Skin of body (tissue), 2 donors: ENCODE measurements around the gene TPM2. TPM values are rescaled to one million over a fixed set of nuclear protein-coding genes. Genes with fewer than 3 reads are reported as not detected.
A peak's percentile ranks its signal among the peaks of the same experiment; 100 is the strongest.

ENCODE experiments used
- DNase-seq: peaks from one replicate; lab custom pipeline; 2025; lab: John Stamatoyannopoulos, UW
- total RNA-seq: library from RNA; depleted of rRNA; stranded (reverse); fragments of >200 nt; gene quantifications from one replicate; pipeline ENCODE4 v1.2.3, GENCODE V29; 2014

TPM2 gene
- total RNA-seq, 1 donor from 2014 or later = 517 TPM

DNA sequence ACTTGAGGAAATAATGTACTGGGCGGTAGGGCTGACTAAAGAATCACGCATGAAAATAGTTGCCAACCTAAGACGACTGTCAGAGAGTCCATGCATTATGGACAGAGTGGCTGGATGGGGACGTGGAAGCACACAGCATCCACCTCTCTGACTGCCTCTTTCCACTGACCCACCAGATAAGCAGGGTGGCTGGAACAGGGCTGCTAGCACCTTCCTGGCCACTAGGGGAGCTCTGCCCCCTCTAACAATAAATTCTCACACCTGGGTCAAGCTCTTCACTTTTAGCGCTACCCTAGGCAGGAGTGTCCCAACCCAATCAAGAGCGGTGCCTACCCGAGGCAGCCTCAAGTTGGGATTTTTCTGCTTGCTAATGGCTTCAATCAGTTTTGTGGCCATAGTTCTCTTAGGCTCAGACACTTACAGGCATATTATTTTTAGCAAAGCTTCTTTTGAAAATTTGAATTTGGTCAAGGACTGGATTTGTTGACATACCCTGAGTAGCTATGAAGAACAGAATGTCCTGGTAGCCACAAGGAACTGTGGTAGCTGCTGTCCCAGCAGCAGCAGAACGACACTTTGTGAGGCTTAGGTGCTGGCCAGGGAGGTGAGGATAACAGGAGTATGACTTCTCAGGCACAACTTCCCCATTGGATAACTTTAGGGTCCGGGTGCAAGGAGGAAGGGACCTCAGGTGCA lies 6.9 kb upstream of the TPM2 start:
- DNase-seq = peak; percentile 5

- DNase-seq = no peak
These were observed 6.2 kb upstream of the TPM2 start for GRCh38 chr9:35695943-35696401.

GRCh38 chr9:35691757-35692301 lies 2.1 kb upstream of the TPM2 start:
- DNase-seq = no peak

- DNase-seq = no peak
These were observed 1.6 kb upstream of the TPM2 start for GRCh38 chr9:35691334-35691650.

DNA sequence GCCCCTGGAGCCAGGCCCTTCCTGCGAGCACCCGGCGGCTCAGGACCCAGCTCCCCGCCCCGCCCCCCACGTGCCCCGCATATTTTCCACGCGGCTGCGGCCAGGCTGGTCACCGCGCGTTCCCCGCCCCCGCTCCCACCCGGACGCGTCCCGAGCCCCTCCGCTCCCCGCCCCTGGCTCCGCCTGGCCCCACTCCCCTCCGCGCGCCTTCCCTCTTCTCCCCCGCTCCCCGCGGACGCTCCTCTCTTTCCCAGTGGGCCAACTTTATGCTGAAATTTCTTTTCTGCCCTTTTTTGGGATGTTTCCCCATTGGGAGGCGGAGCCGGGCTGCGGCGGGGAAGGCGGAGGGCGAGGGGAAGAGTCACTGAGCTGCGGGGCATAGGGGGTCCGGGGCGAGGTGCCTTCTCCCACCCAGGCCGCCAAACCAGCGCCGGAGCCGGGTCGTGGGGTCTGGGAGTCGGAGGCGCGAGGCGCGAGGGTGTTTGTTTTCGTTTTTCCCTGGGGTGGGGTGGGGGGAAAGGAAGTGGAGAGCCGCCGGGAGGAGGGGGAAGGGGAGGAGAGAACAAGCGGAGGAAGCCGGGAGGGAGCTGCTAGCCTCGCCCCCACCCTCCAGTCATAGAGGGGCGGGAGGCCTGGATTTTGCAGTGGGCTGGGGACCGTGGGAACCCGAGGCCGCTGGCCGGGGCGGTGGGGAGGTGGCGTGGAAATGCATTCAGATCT lies 1.0 kb upstream of the TPM2 start:
- no peak for DNase-seq

DNA sequence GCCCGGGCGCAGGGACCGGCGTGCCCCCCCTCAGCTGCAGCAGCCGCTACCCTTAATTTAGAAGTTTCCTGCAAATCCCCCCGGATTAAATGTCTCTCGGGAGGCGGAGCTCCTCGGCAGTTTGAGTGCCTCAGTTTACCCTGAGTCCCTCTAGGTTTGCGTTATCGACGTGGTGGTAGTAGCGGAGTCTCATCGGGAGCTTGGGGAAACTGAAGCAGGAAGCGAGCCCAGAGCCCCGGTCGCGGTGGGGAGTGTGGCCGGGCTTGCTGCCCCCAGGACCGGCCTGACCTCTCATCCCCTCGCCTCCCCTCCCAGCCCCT lies 529 bp upstream of the TPM2 start:
- DNase-seq = peak; percentile 64

GRCh38 chr9:35688558-35689541 lies 875 bp downstream of the TPM2 start:
- no peak for DNase-seq

- DNase-seq = no peak
These were observed 1.7 kb downstream of the TPM2 start for GRCh38 chr9:35687972-35688557.

GRCh38 chr9:35687306-35687705 lies 2.4 kb downstream of the TPM2 start:
- DNase-seq = no peak

GRCh38 chr9:35686222-35687203 lies 3.2 kb downstream of the TPM2 start:
- DNase-seq = no peak

DNA sequence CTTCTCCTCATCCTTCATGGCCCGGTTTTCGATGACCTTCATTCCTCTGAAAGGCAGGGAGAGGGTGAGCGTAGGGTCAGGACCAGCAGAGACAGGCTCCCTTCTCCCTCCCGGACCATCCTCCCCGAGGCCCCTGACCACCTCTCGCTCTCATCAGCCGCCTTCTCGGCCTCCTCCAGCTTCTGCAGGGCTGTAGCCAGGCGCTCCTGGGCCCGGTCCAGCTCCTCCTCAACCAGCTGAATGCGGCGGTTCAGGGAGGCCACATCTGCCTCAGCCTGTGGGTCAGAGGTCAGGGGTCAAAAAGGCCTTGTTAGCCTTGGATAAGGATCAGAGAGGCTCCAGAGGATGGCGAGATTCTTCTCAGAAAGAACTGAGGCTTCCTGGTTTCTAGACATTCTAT lies 4.2 kb downstream of the TPM2 start:
- no peak for DNase-seq

- no peak for DNase-seq
These were observed 4.8 kb downstream of the TPM2 start for GRCh38 chr9:35684921-35685320.

GRCh38 chr9:35683323-35683722 lies 6.4 kb downstream of the TPM2 start:
- no peak for DNase-seq

DNA sequence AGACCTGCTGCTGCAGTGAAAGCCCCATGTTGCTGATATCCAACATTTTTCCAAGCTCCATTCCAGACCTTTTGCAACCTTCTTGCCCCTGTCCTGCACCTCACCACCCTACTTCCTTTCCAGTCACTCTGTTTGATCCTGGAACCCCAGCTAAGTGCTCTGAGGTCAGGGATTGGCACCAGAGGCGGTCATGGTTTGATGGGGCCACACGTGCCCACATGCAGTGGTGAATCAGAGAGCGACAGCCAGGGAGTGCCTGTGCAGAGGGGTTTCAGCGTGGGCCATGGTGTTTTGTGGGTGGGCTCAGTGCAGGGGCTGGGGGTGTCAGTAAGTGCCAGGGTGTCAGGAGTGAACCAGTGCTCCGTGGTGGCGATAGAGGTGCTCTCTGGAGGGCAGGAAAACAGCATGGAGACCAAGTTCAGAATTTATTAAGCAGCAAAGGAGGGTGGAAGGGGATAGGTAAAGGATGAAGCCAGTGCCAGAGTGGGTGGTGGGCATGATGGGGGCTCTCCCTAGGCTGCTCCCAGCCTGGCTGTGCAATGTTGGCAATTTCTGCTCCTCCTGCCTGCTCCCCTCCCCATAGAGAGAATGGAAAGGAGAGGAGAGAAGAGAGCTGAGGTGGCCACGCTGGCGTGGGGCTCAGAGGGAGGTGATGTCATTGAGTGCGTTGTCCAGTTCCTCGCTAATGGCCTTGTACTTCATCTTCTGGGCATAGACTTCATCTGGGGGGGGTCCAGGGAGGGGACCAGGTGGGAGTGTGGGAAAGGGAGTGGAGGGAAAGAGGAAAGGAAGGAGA lies 7.0 kb downstream of the TPM2 start:
- no peak for DNase-seq

- DNase-seq = no peak
These were observed 7.7 kb downstream of the TPM2 start for GRCh38 chr9:35682051-35682450.

DNA sequence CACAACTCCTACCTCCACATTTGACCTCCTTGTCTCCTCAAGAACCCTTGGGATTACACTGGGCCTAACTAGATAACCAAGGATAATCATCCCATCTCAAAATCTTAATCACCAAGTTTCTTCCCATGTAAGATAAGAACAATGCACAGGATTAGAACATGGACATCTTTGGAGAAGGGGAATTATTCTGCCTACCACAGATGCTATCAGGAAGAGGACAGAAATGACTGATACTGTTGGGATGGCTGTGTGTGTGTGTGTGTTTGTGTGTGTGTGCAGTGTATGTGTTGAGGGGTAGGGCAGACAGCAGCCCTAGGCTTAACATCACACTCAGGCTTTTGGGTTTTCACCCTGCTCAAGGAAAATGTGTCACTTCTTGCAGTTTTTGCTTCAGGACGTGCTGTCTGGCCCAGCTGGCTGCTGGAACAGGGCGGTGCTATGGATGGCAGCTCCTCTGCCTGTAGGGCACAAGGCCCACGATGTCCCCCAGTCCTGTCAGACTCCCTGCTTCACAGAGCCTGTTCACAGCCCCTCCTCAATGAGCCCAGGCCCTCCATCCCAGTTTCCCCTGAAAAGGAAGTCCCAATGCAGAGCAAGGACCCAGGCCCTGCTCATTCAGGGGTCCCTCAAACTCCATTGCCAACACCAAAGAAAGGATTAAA lies 8.3 kb downstream of the TPM2 start:
- no peak for DNase-seq

DNA sequence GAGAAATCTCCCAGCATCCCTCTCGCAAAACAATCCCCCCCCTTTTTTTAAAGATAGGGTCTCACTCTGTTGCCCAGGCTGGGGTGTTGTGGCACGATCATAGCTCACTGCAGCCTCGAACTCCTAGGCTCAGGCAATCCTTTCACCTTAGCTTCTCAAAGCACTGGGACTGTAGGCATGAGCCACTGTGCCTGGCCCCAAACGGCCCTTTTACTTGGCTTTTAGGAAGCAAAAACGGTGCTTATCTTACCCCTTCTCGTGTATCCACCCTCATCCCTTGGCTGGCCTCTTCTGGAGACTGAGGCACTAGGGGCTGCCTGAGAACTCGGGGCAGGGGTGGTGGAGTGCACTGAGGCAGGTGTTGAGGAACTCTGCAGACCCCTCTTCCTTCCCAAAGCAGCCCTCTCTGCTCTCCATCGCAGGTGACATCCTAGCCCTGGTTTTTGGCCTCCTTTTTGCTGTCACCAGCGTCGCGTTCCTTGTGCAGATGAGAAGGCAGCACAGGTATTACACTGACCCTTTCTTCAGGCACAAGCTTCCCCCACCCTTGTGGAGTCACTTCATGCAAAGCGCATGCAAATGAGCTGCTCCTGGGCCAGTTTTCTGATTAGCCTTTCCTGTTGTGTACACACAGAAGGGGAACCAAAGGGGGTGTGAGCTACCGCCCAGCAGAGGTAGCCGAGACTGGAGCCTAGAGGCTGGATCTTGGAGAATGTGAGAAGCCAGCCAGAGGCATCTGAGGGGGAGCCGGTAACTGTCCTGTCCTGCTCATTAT lies 9.2 kb downstream of the TPM2 start:
- no peak for DNase-seq

- DNase-seq = no peak
These were observed 9.9 kb downstream of the TPM2 start for GRCh38 chr9:35679766-35680330.
